Skeletal muscle satellite cell (primary cell): ENCODE measurements around the gene MAD1L1.

Source experiments
- H3K27me3 ChIP-seq: 2 replicates; pipeline ENCODE4 v1.7.0; 2013; ENCODE audit warnings: low read length; ENCODE audit not compliant: control insufficient read depth, insufficient read depth
- H3K36me3 ChIP-seq: 2 replicates; pipeline ENCODE4 v1.7.0; 2013; ENCODE audit warnings: mild to moderate bottlenecking, control low read depth, low read length; ENCODE audit not compliant: insufficient read depth
- H3K4me1 ChIP-seq: 2 replicates; pipeline ENCODE4 v1.7.0; 2013; ENCODE audit warnings: low read length; ENCODE audit not compliant: control insufficient read depth, insufficient read depth
- H3K4me2 ChIP-seq: 2 replicates; pipeline ENCODE4 v1.7.0; 2013; ENCODE audit warnings: mild to moderate bottlenecking, low read length
- H3K4me3 ChIP-seq: 2 replicates; pipeline ENCODE4 v1.7.0; 2013; ENCODE audit warnings: low read length
- H3K9ac ChIP-seq: 2 replicates; pipeline ENCODE4 v1.7.0; 2013; ENCODE audit warnings: mild to moderate bottlenecking, low read depth, low read length, moderate library complexity
- H3K9me3 ChIP-seq: replicated peaks from 2 replicates; pipeline ENCODE4 v1.7.0; 2013; ENCODE audit warnings: mild to moderate bottlenecking, control low read depth, low read length

The MAD1L1 gene

DNA sequence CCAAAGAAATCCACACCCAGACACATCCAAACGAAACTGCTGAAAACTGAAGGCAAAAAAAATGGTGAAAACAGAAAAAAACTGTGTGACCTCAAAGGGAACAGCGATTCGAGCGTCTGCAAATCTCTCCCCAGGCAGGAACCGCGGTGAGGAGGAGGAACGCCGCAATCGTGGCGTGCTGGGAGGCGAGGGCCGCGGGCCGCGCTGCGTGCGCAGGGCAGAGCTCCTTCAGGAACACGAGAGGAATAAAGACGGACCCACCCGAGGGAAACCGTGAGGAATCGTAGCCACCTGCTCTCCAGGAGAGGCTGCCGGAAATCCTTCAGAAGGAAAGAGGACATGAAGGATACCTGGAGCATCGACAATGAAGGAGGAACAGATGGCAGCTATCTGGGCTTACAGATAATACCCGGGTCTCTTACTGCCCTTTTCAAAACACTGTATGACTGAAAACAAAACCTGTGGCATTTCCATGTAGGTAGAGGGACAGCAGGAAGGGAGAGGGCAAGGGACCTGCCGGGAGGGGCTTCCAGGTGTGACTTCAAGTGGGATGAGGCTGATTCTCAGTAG, 266.0 kb downstream of the MAD1L1 start:
- H3K36me3 ChIP-seq: peaks cover 8% of the 10 kb centered on the region

DNA sequence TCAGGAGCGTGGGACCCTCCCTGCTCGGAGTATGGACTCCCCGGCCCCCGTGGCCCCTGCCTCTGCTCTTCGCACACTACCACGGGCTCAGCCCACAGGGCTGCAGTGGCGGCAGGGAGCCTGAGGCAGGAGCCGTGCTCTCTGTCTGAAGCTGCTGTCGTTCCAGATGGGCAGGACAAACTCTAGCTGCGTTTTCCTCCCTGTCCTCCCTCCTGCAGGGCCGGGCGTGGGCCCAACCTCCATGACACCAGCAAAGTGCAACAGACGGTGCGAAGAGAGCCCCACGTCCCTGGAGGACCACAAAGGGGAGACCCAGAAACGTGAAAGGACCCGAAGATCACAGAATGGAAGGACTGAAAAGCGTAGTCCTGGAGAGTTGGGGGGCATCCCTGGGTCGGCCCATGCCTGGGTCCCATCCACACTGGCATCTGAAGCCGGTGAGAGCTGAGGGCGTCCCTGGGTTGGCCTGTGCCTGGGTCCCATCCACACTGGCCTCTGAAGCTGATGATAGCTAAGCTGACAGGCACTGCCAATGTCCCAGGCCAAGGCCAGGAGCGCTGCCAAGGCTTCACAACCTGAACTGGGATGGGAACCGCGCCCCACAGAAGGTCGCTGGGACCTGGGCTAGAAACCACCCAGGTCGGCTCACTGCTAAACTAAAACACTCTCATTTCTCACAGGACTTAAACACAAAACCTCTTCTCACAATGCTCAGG, 267.0 kb downstream of the MAD1L1 start:
- H3K4me1 ChIP-seq: no peaks in the 10 kb centered on the region
- H3K4me3 ChIP-seq: no peak overlapping the region
- peaks cover 9% of the 10 kb centered on the region for H3K9me3 ChIP-seq
- no peaks in the 10 kb centered on the region for H3K27me3 ChIP-seq
- H3K4me2 ChIP-seq: no peak overlapping the region
- H3K9ac ChIP-seq: no peak overlapping the region
- peaks cover 8% of the 10 kb centered on the region for H3K36me3 ChIP-seq

More for the DNA sequence above, 266.0 kb downstream of the MAD1L1 start:
- Histone ChIP-seq H3K4me3 (no peak overlapping the region), H3K4me2 (no peak overlapping the region), H3K9me3 (peaks cover 9% of the 10 kb centered on the region), H3K9ac (no peak overlapping the region), H3K27me3 (no peaks in the 10 kb centered on the region), H3K4me1 (no peaks in the 10 kb centered on the region)

DNA sequence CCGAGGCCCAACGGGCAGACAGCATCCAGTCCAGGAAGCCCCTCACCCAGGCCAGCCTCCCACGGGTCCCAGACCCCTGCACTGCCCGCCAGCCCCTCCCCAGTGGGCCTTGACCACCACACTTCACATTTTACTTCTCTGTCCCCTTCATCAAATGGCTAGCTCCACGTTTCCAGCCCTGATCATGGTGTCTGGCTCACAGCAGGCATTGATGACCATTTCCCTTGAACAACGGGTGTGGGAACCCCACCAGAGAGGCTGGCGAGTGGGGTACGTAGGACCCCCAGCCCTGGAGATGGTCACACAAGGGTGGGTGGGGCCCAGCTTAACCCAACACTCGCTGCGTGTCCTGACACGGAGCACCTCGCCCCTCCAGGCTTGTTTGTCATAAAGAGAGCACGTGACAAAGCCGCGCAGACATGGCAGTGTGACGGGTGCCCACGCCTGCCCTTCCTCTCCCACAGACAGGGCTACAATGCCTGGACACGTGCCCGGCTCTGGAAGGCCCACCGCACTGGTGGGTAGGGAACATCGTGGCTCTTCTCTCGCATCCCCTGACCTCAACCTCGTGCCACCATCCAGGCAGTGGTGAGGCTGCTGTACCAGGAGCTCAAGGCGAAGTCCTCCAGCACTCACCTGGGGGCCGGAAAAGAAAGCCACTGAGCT, 267.7 kb downstream of the MAD1L1 start:
- H3K4me2 ChIP-seq: no peak overlapping the region
- peaks cover 9% of the 10 kb centered on the region for H3K9me3 ChIP-seq
- no peak overlapping the region for H3K9ac ChIP-seq
- H3K27me3 ChIP-seq: no peaks in the 10 kb centered on the region
- no peaks in the 10 kb centered on the region for H3K4me1 ChIP-seq
- no peak overlapping the region for H3K4me3 ChIP-seq
- H3K36me3 ChIP-seq: peaks cover 8% of the 10 kb centered on the region

DNA sequence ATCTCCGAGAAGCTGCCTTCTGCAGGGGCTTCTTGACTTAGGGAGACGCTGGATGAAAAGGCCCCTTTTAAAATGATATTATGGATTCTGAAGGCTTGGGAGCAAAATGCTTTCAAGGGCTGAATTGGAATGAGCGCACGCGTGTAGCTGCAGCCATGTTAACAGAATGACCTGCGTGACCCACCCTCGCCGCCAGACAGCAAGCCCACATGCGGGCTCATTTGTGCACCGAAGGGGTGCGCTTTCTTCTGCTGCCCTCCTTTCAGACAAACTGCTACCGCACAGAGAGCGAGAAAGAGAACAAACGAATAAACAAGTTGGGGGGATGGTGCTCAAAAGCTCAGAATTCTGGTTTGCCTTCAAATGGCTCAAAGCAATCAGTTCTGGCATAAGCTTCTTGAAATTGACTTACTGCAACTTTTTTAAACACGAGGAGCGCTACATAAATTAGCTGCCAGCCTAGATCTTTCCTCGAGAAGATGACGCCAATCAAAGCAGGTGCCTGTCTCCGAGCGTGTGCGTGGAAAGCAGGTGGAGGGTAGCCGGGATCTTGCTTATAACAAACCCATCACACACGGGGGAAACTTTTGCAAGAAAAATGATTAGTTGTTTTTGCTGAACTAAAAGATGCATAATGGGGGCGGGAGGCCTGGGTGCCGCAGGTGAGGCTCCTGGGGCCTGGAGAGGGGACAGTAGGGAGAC, 268.4 kb downstream of the MAD1L1 start:
- H3K9me3 ChIP-seq: peaks cover 9% of the 10 kb centered on the region
- no peaks in the 10 kb centered on the region for H3K27me3 ChIP-seq
- H3K36me3 ChIP-seq: peaks cover 8% of the 10 kb centered on the region
- no peak overlapping the region for H3K9ac ChIP-seq
- no peak overlapping the region for H3K4me3 ChIP-seq
- no peak overlapping the region for H3K4me2 ChIP-seq
- H3K4me1 ChIP-seq: no peaks in the 10 kb centered on the region

DNA sequence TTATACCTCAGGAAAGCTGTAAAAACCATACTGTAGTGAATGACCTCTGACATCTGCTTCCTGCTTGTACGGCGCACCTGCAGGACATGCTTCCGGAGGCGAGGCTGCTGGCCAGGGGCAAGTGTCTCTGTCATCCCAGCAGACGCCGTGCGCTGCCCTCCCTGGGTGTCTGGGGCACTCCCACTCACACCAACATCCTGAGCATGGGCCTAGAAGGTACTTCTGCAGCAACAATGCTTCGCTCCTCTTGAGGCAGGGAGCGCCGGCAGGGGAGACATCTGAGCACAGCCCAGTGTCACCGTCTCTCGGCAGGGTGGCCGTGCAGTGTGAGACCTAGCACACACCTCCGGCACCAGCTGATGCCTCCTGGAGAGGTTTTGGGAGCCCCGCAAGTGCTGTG, 269.2 kb downstream of the MAD1L1 start:
- H3K4me2 ChIP-seq: no peak overlapping the region
- no peaks in the 10 kb centered on the region for H3K27me3 ChIP-seq
- H3K36me3 ChIP-seq: peaks cover 8% of the 10 kb centered on the region
- no peak overlapping the region for H3K9ac ChIP-seq
- peaks cover 9% of the 10 kb centered on the region for H3K9me3 ChIP-seq
- no peak overlapping the region for H3K4me3 ChIP-seq
- H3K4me1 ChIP-seq: no peaks in the 10 kb centered on the region

DNA sequence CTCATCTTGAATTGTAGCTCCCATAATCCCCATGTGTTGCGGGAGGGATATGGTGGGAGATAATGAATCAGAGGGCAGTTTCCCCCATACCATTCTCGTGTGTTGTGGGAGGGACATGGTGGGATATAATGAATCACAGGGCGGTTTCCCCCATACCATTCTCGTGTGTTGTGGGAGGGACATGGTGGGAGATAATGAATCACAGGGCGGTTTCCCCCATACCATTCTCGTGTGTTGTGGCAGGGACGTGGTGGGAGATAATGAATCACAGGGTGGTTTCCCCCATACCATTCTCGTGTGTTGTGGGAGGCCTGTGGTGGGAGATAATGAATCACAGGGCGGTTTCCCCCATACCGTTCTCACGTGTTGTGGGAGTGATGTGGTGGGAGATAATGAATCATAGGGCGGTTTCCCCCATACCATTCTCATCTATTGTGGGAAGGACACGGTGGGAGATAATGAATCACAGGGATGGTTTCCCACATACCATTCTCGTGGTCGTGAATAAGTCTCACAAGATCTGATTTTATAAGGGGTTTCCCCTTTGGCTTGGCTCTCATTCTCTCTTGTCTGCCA, 271.0 kb downstream of the MAD1L1 start:
- H3K4me1 ChIP-seq: no peaks in the 10 kb centered on the region
- no peaks in the 10 kb centered on the region for H3K27me3 ChIP-seq
- peaks cover 9% of the 10 kb centered on the region for H3K9me3 ChIP-seq
- H3K4me3 ChIP-seq: no peak overlapping the region
- peaks cover 8% of the 10 kb centered on the region for H3K36me3 ChIP-seq
- no peak overlapping the region for H3K4me2 ChIP-seq
- H3K9ac ChIP-seq: peak overlapping the region; percentile 48

DNA sequence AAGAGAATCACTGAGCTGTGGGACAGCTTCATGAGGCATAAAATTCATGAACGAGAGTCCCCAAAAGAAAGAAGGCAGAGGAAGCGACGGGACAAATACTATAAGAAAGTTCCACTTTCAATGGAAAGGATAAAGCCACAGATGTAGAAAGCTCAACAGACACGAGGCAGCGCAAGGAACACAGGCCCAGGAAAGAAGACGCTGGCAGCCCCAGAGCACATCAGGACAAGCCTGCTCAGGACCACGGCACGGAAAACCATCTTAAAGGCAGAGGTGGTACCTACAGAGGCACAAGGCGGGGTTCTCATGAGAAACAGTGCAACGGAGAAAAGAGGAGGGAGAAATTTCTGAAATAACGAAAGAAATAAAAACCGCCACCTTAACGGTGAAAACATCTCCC, 273.4 kb downstream of the MAD1L1 start:
- no peak overlapping the region for H3K4me3 ChIP-seq
- H3K36me3 ChIP-seq: peaks cover 8% of the 10 kb centered on the region
- H3K4me1 ChIP-seq: no peaks in the 10 kb centered on the region
- H3K4me2 ChIP-seq: no peak overlapping the region
- peaks cover 9% of the 10 kb centered on the region for H3K9me3 ChIP-seq
- H3K9ac ChIP-seq: no peak overlapping the region
- H3K27me3 ChIP-seq: no peaks in the 10 kb centered on the region

DNA sequence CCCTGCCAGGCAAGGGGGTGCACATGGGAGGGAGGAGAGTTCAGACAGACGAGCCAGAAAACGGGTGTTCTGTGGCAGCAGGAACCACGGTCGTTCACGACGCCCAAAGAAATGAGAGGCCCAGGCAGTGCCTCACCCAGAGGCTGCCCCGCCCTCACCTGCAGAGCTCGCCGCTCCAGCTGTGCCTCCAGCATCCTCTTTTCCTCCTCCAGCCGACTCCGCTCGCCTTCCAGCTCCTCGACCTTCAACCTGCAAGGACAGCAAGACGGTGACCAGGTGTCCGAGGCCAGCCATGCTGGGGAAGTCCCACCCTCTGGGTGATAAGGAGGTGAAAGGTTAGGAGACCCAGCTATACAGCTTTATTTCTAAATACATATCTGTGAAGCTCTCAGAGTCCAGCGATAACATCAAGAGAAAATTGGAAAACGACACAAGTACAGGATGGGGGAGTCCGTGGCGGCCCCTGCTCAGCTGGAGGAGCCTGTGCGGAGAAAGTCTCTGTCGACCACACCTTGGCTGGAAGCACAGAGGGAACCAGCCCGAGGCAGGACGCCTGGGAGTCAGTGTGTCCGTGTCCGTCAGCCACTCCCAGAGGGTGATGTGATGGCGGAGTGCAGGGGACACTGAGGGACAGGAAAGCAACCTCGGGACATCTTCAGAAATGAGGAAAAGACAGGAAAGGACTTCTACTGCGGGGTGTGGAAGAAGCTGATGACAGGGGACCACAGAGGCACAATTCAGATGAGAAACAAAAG, 275.1 kb downstream of the MAD1L1 start:
- no peaks in the 10 kb centered on the region for H3K36me3 ChIP-seq
- no peak overlapping the region for H3K9ac ChIP-seq
- no peak overlapping the region for H3K4me2 ChIP-seq
- no peak overlapping the region for H3K4me3 ChIP-seq
- no peaks in the 10 kb centered on the region for H3K27me3 ChIP-seq
- no peaks in the 10 kb centered on the region for H3K4me1 ChIP-seq
- H3K9me3 ChIP-seq: no peaks in the 10 kb centered on the region

DNA sequence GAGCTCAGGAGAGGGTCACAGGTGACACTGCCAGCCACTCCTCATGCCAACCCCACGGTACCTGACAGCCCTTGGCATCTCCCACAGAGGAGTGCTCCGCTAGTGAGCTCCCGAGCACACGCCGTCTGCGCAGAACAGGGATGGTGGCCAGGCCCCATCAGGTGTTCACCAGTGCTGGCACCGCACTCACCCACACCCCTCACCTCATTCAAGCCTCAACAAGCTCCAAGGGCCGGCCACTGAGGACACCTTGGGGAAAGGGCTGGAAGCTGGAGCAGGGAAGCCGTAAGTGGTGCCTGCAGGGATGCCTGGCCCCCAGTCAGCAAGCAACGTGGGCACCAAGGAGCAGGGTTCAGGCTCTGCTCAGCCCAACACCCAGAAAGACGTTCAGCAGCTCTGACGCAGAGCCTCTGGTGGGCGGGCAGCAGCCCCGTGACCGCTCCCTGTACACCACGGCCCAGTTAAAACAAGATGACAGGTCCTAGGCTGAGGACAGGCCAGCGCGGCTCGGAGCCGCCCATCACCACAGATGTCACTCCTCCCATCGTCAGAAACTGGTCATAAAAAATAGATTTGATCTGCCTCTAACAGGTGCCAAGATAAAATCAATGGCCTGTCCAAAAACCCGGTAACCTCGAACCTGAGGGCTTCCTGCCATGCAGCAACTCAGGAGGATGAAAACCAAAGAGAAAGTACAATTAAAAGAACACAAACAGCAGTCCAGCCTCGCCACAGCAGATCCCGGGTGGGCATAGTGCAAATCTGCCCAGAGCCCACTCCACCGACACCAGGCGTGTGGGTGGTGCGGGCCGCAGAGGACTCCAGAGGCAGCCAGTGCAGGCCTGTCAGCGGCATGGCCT, 275.9 kb downstream of the MAD1L1 start:
- H3K9ac ChIP-seq: no peak overlapping the region
- no peak overlapping the region for H3K4me2 ChIP-seq
- H3K4me3 ChIP-seq: no peak overlapping the region
- H3K4me1 ChIP-seq: no peaks in the 10 kb centered on the region
- H3K9me3 ChIP-seq: no peaks in the 10 kb centered on the region
- no peaks in the 10 kb centered on the region for H3K27me3 ChIP-seq
- no peaks in the 10 kb centered on the region for H3K36me3 ChIP-seq

DNA sequence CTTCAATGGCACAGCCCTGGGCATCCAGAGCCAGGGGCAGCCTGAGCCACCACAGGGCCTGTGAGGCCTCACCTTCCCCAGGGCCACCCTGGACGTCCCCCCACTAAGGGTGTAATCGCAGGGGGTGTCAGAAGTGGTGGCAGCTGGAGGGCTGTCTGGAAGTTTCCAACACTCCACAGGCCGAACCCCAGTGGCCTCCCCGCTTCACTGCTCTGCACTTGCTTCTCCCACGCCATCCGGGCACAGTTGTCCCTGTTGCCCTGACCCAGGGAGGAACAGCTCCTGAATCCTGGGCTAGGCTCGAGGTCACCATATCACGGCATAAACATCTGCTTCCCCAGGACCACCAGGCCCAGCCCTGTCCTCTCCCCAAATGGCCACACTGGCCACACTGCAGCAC, 276.6 kb downstream of the MAD1L1 start:
- H3K27me3 ChIP-seq: no peaks in the 10 kb centered on the region
- H3K9ac ChIP-seq: no peak overlapping the region
- H3K4me1 ChIP-seq: peaks cover 6% of the 10 kb centered on the region

More for the DNA sequence above, 276.6 kb downstream of the MAD1L1 start:
- no peaks in the 10 kb centered on the region for H3K36me3 ChIP-seq
- H3K9me3 ChIP-seq: no peaks in the 10 kb centered on the region
- H3K4me3 ChIP-seq: no peak overlapping the region
- no peak overlapping the region for H3K4me2 ChIP-seq
